Panc1 (cell line): ENCODE data around the gene CCDC185. TPM values are rescaled to one million over a fixed set of nuclear protein-coding genes. Genes with fewer than 3 reads are reported as not detected.

ENCODE experiments used
- ATAC-seq: fragments of 200-7000 bp; cut with Tn5 transposase; 2 replicates; pipeline ENCODE4 v1.9.1; 2020; ENCODE audit warnings: mild to moderate bottlenecking, moderate library complexity
- BruUV-seq: library from RNA; stranded (reverse); fragments of 400-500 nt; replicated peaks from 2 replicates; lab custom pipeline; 2021; lab: Mats Ljungman, UMichigan
- CTCF ChIA-PET: fragments of 300-600 bp; sonication (Branson Sonifier 250); formaldehyde crosslinking; loops from one replicate; lab custom pipeline; 2022; ENCODE audit warnings: antibody characterized with exemption; lab: Charles Lee
- POLR2A ChIA-PET: fragments of 300-600 bp; sonication (Branson Sonifier 250); formaldehyde crosslinking; loops from one replicate; lab custom pipeline; 2022; ENCODE audit warnings: antibody characterized with exemption; lab: Charles Lee
- DNase-seq: peaks from one replicate; pipeline ENCODE4 v3.0.0-alpha.2; 2010; ENCODE audit warnings: low read depth, low spot score
- H3K27ac ChIP-seq: 2 replicates; pipeline ENCODE4 v1.5.1; 2011; ENCODE audit warnings: mild to moderate bottlenecking, low read length, inconsistent platforms
- H3K27me3 ChIP-seq: fragments of 200-500 bp; sonication (Bioruptor generic); 2 replicates; pipeline ENCODE4 v1.6.0; 2014; ENCODE audit warnings: low read length, inconsistent platforms; ENCODE audit not compliant: control insufficient read depth, insufficient read depth
- H3K36me3 ChIP-seq: fragments of 200-500 bp; sonication (Bioruptor generic); 2 replicates; pipeline ENCODE4 v1.5.1; 2014; ENCODE audit warnings: inconsistent platforms, mild to moderate bottlenecking, low read length, moderate library complexity; ENCODE audit not compliant: control insufficient read depth, insufficient read depth
- H3K4me1 ChIP-seq: 2 replicates; pipeline ENCODE4 v1.5.1; 2011; ENCODE audit warnings: inconsistent platforms, mild to moderate bottlenecking, low read length, moderate library complexity; ENCODE audit not compliant: control insufficient read depth, insufficient read depth
- H3K4me3 ChIP-seq, 2 experiments: 2 replicates each; pipeline ENCODE4 v1.5.1; 2011 to 2012; ENCODE audit warnings: low read depth in 2 of 2, low read length in 2 of 2, mild to moderate bottlenecking in 2 of 2, inconsistent platforms in 1 of 2, moderate library complexity in 1 of 2
- H3K9me3 ChIP-seq: fragments of 200-500 bp; sonication (Bioruptor generic); 2 replicates; pipeline ENCODE4 v1.5.1; 2014; ENCODE audit warnings: low read depth, mild to moderate bottlenecking, inconsistent platforms, low read length, moderate library complexity; ENCODE audit not compliant: control insufficient read depth, insufficient read depth
- POLR2AphosphoS5 ChIP-seq: IDR thresholded peaks from 2 replicates; pipeline ENCODE4 v1.6.1; 2012; ENCODE audit warnings: mild to moderate bottlenecking, low read depth, low read length, moderate library complexity
- SIN3A ChIP-seq: IDR thresholded peaks from 2 replicates; pipeline ENCODE4 v1.6.1; 2012; ENCODE audit warnings: low read depth, mild to moderate bottlenecking, low read length, moderate library complexity, borderline replicate concordance; ENCODE audit not compliant: insufficient read depth
- TCF7L2 ChIP-seq: IDR thresholded peaks from 2 replicates; pipeline ENCODE4 v1.6.1; 2011; ENCODE audit warnings: mild to moderate bottlenecking, low read depth, low read length, inconsistent platforms
- in situ Hi-C: cut with HindIII; loops from 2 replicates; pipeline ENCODE4 v1.10.0; 2016; ENCODE audit warnings: low sequenced_read_pairs, low pct_unique_long_range_greater_than_20kb
- intact Hi-C: fragments of 100-400 bp; cut with micrococcal nuclease; formaldehyde crosslinking; loops from one replicate; pipeline ENCODE4 v1.10.0; 2022; ENCODE audit not compliant: unreplicated experiment
- total RNA-seq: library from RNA; stranded (reverse); gene quantifications from one replicate; pipeline ENCODE4 v1.2.1, GENCODE V29; 2021; ENCODE audit not compliant: unreplicated experiment
- TF ChIP-seq, protein P1 (sequence below): fragments of 450-650 bp; IDR thresholded peaks from 2 replicates; pipeline ENCODE4 v1.5.1; 2017; ENCODE audit warnings: mild to moderate bottlenecking
- TF ChIP-seq, protein P2 (sequence below), 2 experiments: IDR thresholded peaks; 2 replicates each; pipeline ENCODE4 v1.6.1; 2011 to 2012; ENCODE audit warnings: low read depth in 2 of 2, control low read depth in 1 of 2, low read length in 1 of 2, mild to moderate bottlenecking in 1 of 2, moderate library complexity in 1 of 2; ENCODE audit not compliant: insufficient read depth in 1 of 2

The CCDC185 gene
- total RNA-seq, 1 experiment from 2014 or later: not detected

DNA sequence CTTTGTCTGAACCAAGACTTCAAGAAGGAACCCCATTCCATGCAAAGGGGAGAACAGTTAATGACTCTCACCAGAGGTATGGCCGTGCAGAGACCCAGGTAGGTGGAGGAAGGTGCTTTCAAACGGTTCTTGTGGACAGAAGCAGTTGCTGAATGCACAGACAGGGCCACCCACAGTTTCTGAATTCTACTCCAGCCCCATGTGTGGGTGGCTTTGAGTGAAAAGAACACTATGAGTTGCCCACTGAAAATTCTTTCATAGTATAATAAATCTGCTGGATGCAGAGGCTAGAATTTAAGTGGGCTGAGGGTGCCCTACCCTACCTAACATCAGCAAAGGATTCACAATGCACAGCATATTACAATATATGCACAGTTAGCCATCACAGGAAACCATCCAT lies 7.2 kb upstream of the CCDC185 start:
- Histone ChIP-seq H3K36me3 (no peaks in the 10 kb centered on the region), H3K4me1 (no peaks in the 10 kb centered on the region), H3K9me3 (no peaks in the 10 kb centered on the region), H3K4me3 (no peak overlapping the region), H3K27me3 (peaks cover 15% of the 10 kb centered on the region), H3K27ac (no peak overlapping the region)
- ChIA-PET POLR2A (no interaction called here), CTCF (no interaction called here)
- TF ChIP-seq POLR2AphosphoS5: no peak
- TF ChIP-seq TCF7L2: no peak
- TF ChIP-seq, protein P1, sequence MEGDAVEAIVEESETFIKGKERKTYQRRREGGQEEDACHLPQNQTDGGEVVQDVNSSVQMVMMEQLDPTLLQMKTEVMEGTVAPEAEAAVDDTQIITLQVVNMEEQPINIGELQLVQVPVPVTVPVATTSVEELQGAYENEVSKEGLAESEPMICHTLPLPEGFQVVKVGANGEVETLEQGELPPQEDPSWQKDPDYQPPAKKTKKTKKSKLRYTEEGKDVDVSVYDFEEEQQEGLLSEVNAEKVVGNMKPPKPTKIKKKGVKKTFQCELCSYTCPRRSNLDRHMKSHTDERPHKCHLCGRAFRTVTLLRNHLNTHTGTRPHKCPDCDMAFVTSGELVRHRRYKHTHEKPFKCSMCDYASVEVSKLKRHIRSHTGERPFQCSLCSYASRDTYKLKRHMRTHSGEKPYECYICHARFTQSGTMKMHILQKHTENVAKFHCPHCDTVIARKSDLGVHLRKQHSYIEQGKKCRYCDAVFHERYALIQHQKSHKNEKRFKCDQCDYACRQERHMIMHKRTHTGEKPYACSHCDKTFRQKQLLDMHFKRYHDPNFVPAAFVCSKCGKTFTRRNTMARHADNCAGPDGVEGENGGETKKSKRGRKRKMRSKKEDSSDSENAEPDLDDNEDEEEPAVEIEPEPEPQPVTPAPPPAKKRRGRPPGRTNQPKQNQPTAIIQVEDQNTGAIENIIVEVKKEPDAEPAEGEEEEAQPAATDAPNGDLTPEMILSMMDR: no peak
- TF ChIP-seq SIN3A: no peak
- TF ChIP-seq, protein P2, sequence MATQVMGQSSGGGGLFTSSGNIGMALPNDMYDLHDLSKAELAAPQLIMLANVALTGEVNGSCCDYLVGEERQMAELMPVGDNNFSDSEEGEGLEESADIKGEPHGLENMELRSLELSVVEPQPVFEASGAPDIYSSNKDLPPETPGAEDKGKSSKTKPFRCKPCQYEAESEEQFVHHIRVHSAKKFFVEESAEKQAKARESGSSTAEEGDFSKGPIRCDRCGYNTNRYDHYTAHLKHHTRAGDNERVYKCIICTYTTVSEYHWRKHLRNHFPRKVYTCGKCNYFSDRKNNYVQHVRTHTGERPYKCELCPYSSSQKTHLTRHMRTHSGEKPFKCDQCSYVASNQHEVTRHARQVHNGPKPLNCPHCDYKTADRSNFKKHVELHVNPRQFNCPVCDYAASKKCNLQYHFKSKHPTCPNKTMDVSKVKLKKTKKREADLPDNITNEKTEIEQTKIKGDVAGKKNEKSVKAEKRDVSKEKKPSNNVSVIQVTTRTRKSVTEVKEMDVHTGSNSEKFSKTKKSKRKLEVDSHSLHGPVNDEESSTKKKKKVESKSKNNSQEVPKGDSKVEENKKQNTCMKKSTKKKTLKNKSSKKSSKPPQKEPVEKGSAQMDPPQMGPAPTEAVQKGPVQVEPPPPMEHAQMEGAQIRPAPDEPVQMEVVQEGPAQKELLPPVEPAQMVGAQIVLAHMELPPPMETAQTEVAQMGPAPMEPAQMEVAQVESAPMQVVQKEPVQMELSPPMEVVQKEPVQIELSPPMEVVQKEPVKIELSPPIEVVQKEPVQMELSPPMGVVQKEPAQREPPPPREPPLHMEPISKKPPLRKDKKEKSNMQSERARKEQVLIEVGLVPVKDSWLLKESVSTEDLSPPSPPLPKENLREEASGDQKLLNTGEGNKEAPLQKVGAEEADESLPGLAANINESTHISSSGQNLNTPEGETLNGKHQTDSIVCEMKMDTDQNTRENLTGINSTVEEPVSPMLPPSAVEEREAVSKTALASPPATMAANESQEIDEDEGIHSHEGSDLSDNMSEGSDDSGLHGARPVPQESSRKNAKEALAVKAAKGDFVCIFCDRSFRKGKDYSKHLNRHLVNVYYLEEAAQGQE (IDR thresholded peaks at IDR 0.05; ENCODE audit: insufficient read depth in 1 of 2, low read depth in 2 of 2, low read length in 1 of 2): no peak
- DNase-seq (no peak), ATAC-seq (no peak)
- intact Hi-C loops (loop anchor here (10.0 kb wide), 1 partner anchor 241 kb away; the partner anchor contains the start of gene TLR5), in situ Hi-C loops (no loop called here)
- BruUV-seq: no TSS peak

DNA sequence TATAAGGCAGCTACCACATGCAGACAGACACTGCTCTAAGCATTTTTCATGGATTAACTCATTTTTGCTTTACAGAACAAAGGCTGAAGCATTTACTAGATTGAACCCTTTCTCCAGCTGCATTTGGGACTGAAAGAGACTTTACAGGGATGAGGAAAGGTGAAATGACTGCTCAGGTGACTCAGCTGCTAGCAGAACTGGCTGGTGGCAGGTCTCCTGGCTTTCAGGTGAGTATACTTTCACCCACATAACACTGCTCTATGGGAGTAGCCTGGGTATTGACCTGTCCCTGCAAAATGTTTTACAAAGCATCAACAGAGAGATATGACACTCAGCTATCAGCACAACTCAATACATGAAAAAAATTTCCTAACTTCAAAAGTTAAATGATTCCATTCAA lies 2.6 kb upstream of the CCDC185 start:
- ATAC-seq (no peak), DNase-seq (no peak)
- no peaks in the 10 kb centered on the region for H3K36me3 ChIP-seq
- H3K4me1 ChIP-seq: no peaks in the 10 kb centered on the region
- no peak overlapping the region for H3K4me3 ChIP-seq
- in situ Hi-C loops (no loop called here), intact Hi-C loops (no loop called here)
- no TSS peak for BruUV-seq
- TF ChIP-seq, protein P1: no peak
- TF ChIP-seq POLR2AphosphoS5 (no peak), SIN3A (no peak), TCF7L2 (no peak)
- TF ChIP-seq, protein P2 (IDR thresholded peaks at IDR 0.05; ENCODE audit: insufficient read depth in 1 of 2, low read depth in 2 of 2, low read length in 1 of 2): no peak
- H3K27ac ChIP-seq: no peak overlapping the region
- ChIA-PET POLR2A (no interaction called here), CTCF (no interaction called here)
- H3K9me3 ChIP-seq: no peaks in the 10 kb centered on the region
- peaks cover 9% of the 10 kb centered on the region for H3K27me3 ChIP-seq
